NCI-H128 (cell line): ENCODE data around the gene PGPEP1.
"Not testable (repeated sequence)": the region's sequence is repeated elsewhere in the genome, so short reads cannot be mapped to it uniquely, and the experiment has no call there.

Source experiments
- DNase-seq: peaks from one replicate; lab custom pipeline; 2025; ENCODE audit not compliant: unreplicated experiment; lab: John Stamatoyannopoulos, UW

PGPEP1 gene

DNA sequence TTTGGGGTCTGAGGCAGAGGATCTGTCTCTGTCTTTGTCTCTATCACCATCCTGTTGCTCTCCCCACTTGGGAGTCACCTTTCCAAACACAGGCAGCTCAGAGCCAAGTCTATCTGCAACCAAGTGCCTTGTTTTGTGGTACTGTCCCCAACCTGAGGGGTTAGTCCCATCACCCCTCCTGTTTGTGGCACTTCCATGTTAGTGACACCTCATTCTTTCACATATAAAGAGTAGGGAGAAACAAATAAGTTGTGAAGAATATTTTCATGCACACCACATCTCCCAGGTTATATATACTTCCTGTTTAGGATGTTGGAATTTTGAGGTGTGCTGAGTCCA, 49.3 kb downstream of the PGPEP1 start:
- no peak for DNase-seq

- DNase-seq: no peak
Measured at GRCh38 chr19:18390065-18390907, 49.9 kb downstream of the PGPEP1 start.

DNA sequence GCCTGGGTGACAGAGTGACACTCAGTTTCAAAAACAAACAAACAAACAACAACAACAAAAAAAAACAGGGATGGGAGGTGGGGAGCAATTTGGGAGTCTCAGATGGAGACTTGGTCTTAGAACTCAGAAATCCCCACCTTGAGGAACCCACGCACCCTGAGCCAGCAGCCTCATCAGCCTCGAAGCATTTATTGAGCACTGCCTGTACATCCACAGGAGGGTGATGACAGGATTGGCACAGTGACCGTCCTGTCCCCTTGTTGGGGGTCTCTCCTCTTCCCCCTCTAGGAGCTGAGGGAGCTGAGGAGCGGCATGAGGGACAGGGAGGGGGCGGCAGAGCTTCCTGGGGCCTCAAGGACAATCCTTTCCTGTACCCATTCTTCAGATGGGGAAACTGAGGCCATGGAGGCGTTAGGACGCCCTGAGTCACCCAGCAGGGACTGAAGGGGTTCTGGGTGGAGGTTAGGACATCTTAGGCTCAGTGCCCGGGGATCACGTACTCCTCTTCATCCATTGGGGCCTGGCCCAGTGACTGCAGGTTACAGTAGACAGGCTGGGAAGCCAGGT, 51.2 kb downstream of the PGPEP1 start:
- no peak for DNase-seq

GRCh38 chr19:18392417-18392816, 52.0 kb downstream of the PGPEP1 start:
- DNase-seq: no peak

GRCh38 chr19:18392926-18393325, 52.5 kb downstream of the PGPEP1 start:
- DNase-seq: no peak

DNA sequence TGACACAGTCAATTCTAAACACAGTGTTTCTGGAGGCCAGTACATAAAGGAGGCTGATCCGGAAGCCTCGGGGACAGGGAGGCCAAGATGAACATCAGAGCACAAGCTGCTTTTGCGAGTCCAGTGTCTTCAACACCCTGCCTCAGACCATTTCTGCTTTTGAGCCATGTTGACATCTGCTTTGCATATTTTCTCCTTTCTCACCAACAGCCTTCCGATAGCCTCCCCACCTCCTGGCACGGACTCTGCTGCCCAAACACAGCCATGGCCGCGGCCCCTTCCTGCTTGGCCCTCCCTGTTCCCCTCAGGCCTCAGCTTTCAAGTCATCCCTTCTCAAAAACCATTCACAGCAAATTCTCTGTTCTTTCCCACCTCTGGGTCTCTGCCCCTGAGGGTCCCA, 53.4 kb downstream of the PGPEP1 start:
- no peak for DNase-seq

DNA sequence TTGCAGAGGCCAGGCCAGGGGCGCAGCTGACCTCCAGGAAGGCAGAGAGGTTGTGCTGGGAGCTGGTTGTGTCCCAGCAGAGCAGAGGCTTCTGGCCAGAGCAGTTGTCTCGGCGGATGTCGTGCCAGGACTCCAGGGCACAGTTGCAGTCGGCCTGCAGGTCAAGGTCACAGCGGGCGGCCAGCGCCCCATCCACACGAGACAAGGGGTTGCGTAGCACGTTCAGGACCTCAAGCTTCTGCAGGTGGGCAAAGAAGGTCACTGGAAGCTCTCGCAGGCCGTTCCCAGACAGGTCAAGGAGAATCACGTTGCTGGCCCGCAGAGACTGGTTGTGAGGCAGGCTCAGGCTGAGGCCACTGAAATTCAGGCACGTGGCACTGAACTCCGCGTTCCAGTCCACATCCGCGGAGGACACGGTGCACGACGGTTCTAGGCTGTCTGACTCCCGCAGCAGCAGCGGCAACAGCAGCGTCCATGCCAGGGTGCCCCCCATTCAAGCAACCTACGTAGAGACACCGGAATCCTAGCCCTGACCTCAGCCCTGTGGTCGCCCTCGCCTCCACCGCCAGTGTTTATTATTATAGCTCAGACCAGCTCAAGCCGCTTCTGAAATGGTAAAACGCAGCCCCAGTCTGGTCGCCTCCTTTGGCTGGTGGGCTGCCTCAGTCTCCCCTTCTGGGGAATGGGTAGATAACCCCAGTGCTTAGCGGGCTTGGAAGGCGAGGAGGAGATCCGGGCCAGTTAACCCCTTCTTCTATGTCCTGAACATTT, 56.3 kb downstream of the PGPEP1 start:
- no peak for DNase-seq

DNA sequence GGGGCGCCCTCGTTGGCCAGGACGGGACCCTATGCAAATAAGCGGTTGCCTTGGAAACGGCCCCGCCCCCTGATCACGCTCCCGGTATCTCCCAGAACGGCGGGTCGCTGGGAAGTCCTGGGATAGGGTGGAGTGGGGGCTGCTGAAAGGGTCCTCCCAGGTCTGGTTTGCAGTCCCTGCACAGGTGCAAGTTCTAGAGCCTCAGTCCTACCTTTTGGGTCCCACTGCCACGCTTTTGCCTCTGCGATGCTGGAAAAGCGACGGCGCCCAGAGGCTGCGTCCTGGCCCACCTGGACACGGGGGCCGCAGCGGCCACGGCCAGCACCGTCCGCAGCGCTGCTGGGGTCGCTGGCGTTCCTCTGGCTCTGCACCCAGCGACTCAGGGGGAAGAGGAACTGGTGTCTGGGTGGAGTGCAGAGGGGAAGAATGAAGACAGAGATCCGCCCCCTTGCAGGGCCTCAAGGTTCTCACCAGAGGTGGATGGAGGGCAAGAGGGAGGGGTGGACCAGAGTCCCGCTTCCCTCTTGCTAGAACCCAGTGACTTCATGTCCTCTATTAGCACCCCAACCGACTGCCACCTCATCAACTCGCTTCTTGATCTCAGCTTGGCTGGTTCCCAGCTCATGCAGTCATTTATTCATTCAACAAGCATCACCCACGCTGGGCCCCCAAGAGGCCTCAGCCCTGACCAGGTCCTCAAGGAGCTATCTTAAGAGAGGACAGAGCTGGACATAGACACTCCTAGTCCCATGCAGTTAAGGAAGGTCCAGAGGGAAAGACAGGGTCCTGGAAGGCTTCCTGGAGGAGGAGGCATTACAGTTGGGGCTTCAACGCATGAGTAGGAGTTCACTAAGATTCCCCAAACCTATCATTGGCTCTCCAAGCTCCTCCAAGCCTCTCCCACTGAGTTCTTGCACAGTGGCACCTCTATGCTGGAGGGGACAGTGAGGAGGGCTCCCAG, 57.1 kb downstream of the PGPEP1 start, which contains the start of gene LRRC25:
TSS of gene LRRC25 (minus strand) at position 381 of the 961 bp plus-strand sequence. CDS start 659 bp downstream, outside the sequence.
- no peak for DNase-seq

GRCh38 chr19:18399008-18399407, 58.6 kb downstream of the PGPEP1 start:
- DNase-seq: no peak

DNA sequence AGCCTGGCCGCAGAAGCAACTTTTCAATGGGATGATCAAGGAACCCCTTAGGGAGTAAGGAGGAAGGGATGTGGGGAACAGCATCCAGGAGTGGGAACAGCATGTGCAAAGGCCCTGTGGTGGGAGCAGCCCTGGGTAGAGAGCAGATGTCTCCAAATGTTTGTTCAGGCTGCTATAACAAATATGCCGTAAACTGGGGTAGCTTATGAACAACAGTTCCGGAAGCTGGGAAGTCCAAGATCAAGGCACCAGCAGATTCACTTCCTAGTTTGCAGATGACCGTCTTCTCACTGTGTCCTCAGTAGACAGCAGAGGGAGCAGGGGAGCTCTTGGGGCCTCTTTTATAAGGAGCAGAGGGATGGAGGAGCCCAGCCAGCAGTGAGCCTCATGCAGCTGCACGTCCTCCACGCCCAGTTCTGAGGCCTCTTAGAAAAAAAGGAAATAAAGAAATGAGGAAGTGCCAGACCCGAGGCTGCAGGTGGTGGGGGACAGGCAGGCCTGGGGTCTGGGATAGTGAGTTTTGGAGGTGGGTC, 61.2 kb downstream of the PGPEP1 start:
- no peak for DNase-seq

GRCh38 chr19:18402455-18403248, 62.3 kb downstream of the PGPEP1 start:
- DNase-seq: not testable (repeated sequence)

GRCh38 chr19:18405754-18406153, 65.4 kb downstream of the PGPEP1 start:
- not testable (repeated sequence) for DNase-seq

DNA sequence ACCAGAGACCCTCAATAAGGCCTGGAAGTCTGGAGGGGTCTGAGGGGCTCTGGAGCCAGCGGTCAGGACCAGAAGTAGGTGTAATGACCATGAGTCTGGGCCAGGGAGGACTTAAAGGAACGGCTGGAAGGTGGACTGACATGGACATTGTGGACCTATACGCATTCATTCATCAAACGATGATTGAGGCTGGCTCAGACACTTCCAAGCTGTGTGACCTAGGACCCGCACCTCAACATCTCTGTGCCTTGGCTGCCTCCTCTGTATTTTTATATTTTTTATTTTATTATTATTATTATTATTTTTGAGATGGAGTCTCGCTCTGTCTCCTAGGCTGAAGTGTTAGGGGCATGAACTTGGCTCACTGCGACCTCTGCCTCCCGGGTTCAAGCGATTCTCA, 66.4 kb downstream of the PGPEP1 start:
- no peak for DNase-seq

DNA sequence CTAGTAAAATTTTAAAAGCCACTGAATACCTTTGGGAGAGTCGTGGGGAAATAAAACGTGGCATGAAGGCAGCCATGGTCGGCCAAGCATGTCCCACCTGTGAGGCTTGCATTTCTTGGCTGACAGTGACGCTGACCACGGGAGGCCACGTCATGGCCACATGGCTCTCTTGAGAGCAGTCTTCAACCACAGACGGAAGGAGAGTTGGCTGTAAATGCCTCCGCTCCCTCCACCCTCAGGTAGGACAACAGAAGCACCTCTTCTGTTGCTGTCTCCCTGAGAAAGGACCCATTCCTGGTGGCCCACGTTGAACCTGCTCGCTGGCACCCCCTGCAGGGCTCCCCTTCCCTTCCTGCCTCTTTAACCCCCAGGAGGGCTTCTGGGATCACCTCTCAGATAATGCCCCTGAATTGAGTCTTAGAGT, 67.7 kb downstream of the PGPEP1 start:
- no peak for DNase-seq

GRCh38 chr19:18412610-18413239, 72.3 kb downstream of the PGPEP1 start:
- no peak for DNase-seq

DNA sequence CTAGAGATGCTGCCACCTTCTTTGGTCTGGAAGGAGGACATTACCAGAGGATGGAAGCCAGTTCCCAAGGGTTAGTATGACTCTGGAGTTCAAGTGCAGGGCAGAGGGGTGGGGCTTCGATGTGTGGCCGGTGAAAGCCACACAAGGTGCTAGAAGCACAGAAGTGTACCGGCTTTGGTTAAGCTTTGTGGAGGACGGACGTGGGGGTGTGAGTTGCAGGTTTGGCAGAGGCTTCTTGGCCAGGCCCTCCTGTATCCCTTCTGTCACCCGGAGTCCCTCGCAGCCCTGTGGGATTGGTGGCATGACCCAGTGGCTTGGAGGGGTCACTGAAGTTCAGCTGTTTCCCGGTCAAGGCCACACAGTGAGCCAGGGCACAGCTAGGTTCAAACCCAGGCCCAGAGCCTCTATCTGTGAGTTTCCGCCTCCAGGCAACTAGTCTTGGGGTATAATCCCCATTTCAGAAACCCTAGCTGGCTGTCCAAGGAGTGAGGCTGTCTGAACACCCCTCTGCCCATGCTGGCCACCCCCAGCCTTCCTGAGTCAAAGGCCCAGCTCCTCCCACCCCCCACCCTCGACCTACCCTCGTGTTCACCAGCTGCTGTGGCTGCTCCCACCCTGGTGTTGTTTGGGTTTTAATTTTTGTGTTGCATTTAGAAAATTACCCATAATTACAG, 74.2 kb downstream of the PGPEP1 start:
- DNase-seq: no peak

DNA sequence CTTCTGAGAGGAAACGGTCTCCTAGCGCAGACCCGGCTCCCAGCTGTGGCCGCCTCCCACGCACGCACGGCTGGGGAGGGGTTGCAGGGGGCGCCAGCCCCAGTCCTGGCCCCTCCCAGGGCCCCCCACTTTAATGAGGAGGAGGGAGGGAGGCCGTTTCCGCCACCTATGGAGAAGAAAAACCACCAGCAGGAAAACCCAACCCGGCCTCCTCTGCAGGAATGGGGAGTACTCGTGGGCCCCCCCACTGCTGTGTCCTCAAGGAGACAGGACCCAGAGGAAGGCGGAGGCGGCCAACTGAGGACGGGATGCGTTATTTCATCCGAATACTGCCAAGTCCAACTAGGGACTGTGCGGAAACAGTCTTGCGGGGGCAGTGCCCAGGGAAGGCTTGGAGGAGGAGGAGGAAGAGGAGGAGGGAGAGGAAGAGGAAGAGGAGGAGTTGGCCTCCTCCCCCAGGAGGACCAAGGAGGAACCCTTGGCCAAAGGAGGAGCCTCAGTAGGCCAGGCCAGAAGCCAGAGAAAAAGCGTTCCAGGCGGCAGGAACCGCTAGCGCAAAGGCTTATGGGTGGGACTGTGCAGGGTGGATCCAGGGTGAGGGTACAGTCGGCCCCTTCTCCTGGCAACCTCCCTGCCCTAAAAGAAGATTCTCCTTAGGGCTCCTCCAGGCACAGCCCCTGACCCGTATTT, 74.9 kb downstream of the PGPEP1 start:
- DNase-seq: no peak

DNA sequence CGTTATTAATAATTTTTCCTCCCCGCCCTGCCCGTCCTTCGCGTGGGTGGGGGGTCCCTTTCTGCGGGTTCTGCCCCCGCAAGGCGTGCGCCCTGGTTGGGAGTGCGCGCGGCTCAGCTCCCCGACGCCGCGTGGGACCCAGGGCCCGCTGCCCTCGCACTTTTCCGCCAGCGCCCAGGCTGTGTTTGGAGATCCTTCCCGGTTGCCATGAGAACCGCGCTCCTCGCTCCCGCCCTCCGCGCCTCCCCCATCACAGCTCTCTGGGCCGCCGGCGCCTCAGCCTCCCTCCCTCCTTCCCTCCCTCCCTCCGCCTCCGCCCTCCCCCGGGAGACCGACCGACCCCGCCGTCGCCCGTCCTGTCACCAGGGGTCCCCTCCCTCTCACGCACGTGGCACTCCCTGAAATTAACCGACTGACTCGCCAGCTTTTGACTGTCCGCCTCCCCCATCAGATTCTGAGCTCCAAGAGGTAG, 76.4 kb downstream of the PGPEP1 start:
- DNase-seq: no peak
